HG02642 (cell line): ENCODE data around the gene SH3GL3.

Experiments used
- ATAC-seq: cut with Tn5 transposase; IDR thresholded peaks from one replicate; pipeline ENCODE4 v1.9.1; 2021; ENCODE audit warnings: mild to moderate bottlenecking; ENCODE audit not compliant: unreplicated experiment, poor library complexity

The SH3GL3 gene

GRCh38 chr15:83446904-83447709 is at the start of gene SH3GL3:
Gene SH3GL3, plus strand, starts transcription at chr15:83447341. Its CDS starts 193 bp downstream, at chr15:83447534.
- peak; percentile 47 for ATAC-seq

- ATAC-seq: no peak
Measured at GRCh38 chr15:83398626-83399025, 48.5 kb upstream of the SH3GL3 start.

- no peak for ATAC-seq
Measured at GRCh38 chr15:83404121-83404520, 43.0 kb upstream of the SH3GL3 start.

- ATAC-seq: no peak
Measured at GRCh38 chr15:83410532-83410931, 36.6 kb upstream of the SH3GL3 start.

- no peak for ATAC-seq
Measured at GRCh38 chr15:83413054-83413719, 34.0 kb upstream of the SH3GL3 start.

GRCh38 chr15:83422081-83422480 is 25.1 kb upstream of the SH3GL3 start:
- no peak for ATAC-seq

- no peak for ATAC-seq
Measured at GRCh38 chr15:83422541-83422940, 24.6 kb upstream of the SH3GL3 start.

- no peak for ATAC-seq
Measured at GRCh38 chr15:83424101-83424500, 23.0 kb upstream of the SH3GL3 start.

GRCh38 chr15:83430441-83430840 is 16.7 kb upstream of the SH3GL3 start:
- ATAC-seq: no peak

- ATAC-seq: no peak
Measured at GRCh38 chr15:83431521-83431920, 15.6 kb upstream of the SH3GL3 start.

- ATAC-seq: no peak
Measured at GRCh38 chr15:83435202-83435601, 11.9 kb upstream of the SH3GL3 start.

GRCh38 chr15:83435782-83436181 is 11.4 kb upstream of the SH3GL3 start:
- no peak for ATAC-seq

- ATAC-seq: no peak
Measured at GRCh38 chr15:83436513-83437158, 10.5 kb upstream of the SH3GL3 start.

- no peak for ATAC-seq
Measured at GRCh38 chr15:83443076-83443847, 3.9 kb upstream of the SH3GL3 start.

- ATAC-seq: no peak
Measured at GRCh38 chr15:83444936-83445335, 2.2 kb upstream of the SH3GL3 start.

GRCh38 chr15:83445643-83446042 is 1.5 kb upstream of the SH3GL3 start:
- ATAC-seq: no peak

- ATAC-seq: no peak
Measured at GRCh38 chr15:83446417-83446816, 724 bp upstream of the SH3GL3 start.

- ATAC-seq: no peak
Measured at GRCh38 chr15:83449250-83449671, 2.1 kb downstream of the SH3GL3 start.

- ATAC-seq: no peak
Measured at GRCh38 chr15:83449937-83450506, 2.9 kb downstream of the SH3GL3 start.

GRCh38 chr15:83457149-83457548 is 10.0 kb downstream of the SH3GL3 start:
- ATAC-seq: no peak
